Muscle layer of duodenum (tissue), 2 donors: ENCODE measurements around the gene R3HDM2.
"Not testable (repeated sequence)": the region's sequence is repeated elsewhere in the genome, so short reads cannot be mapped to it uniquely, and the experiment has no call there.

ENCODE experiments used
- H3K27ac ChIP-seq: one replicate; pipeline ENCODE4 v1.7.0; 2013; ENCODE audit warnings: mild to moderate bottlenecking, low read length
- H3K27me3 ChIP-seq: one replicate; pipeline ENCODE4 v1.7.0; 2013; ENCODE audit warnings: low read depth, mild to moderate bottlenecking, control low read depth, low read length
- H3K36me3 ChIP-seq, 2 donors: one replicate each; pipeline ENCODE4 v1.7.0; 2013; ENCODE audit warnings: low read length in 2 of 2, control low read depth in 1 of 2, mild to moderate bottlenecking in 1 of 2; ENCODE audit not compliant: insufficient read depth in 2 of 2, control insufficient read depth in 1 of 2
- H3K4me1 ChIP-seq, 2 donors: one replicate each; pipeline ENCODE4 v1.7.0; 2013; ENCODE audit warnings: low read length in 2 of 2, mild to moderate bottlenecking in 2 of 2, control low read depth in 1 of 2, moderate library complexity in 1 of 2; ENCODE audit not compliant: insufficient read depth in 2 of 2, control insufficient read depth in 1 of 2
- H3K4me3 ChIP-seq, 2 donors: one replicate each; pipeline ENCODE4 v1.7.0; 2013; ENCODE audit warnings: low read length in 2 of 2, low read depth in 1 of 2, mild to moderate bottlenecking in 1 of 2
- H3K9me3 ChIP-seq, 2 donors: one replicate each; pipeline ENCODE4 v1.7.0; 2013; ENCODE audit warnings: low read length in 2 of 2, control low read depth in 1 of 2, mild to moderate bottlenecking in 1 of 2; ENCODE audit not compliant: control insufficient read depth in 1 of 2
- donor health status: healthy.

R3HDM2 gene

GRCh38 chr12:57448669-57449068, 17.8 kb upstream of the R3HDM2 start:
- Histone ChIP-seq H3K36me3 (no peaks in the 10 kb centered on the region), H3K27me3 (no peaks in the 10 kb centered on the region), H3K4me1 (peaks cover 0 to 4% of the 10 kb centered on the region in 2 donors), H3K9me3 (no peaks in the 10 kb centered on the region), H3K4me3 (no peak overlapping the region), H3K27ac (no peak overlapping the region)

GRCh38 chr12:57446292-57446960, 15.6 kb upstream of the R3HDM2 start:
- Histone ChIP-seq H3K36me3 (no peaks in the 10 kb centered on the region), H3K27me3 (no peaks in the 10 kb centered on the region), H3K27ac (no peak overlapping the region), H3K4me3 (no peak overlapping the region), H3K4me1 (no peaks in the 10 kb centered on the region), H3K9me3 (no peaks in the 10 kb centered on the region)

- no peaks in the 10 kb centered on the region for H3K4me1 ChIP-seq
- H3K27me3 ChIP-seq = no peaks in the 10 kb centered on the region
- no peak overlapping the region for H3K27ac ChIP-seq
- no peaks in the 10 kb centered on the region for H3K36me3 ChIP-seq
- no peaks in the 10 kb centered on the region for H3K9me3 ChIP-seq
- no peak overlapping the region for H3K4me3 ChIP-seq
Measured at GRCh38 chr12:57444744-57445143, 13.9 kb upstream of the R3HDM2 start.

- H3K4me1 ChIP-seq, H3K36me3 ChIP-seq, H3K9me3 ChIP-seq, H3K27ac ChIP-seq, H3K27me3 ChIP-seq, H3K4me3 ChIP-seq: not testable (repeated sequence)
Measured at GRCh38 chr12:57444337-57444736, 13.5 kb upstream of the R3HDM2 start.

- no peaks in the 10 kb centered on the region for H3K36me3 ChIP-seq
- no peaks in the 10 kb centered on the region for H3K4me1 ChIP-seq
- no peaks in the 10 kb centered on the region for H3K27me3 ChIP-seq
- H3K4me3 ChIP-seq = no peak overlapping the region
- H3K27ac ChIP-seq = no peak overlapping the region
- H3K9me3 ChIP-seq = no peaks in the 10 kb centered on the region
Measured at GRCh38 chr12:57441846-57442427, 11.1 kb upstream of the R3HDM2 start.

GRCh38 chr12:57441393-57441792, 10.6 kb upstream of the R3HDM2 start:
- H3K4me3 ChIP-seq, H3K9me3 ChIP-seq, H3K36me3 ChIP-seq, H3K4me1 ChIP-seq, H3K27me3 ChIP-seq, H3K27ac ChIP-seq: not testable (repeated sequence)

GRCh38 chr12:57439762-57440266, 9.0 kb upstream of the R3HDM2 start:
- no peaks in the 10 kb centered on the region for H3K27me3 ChIP-seq
- no peaks in the 10 kb centered on the region for H3K4me1 ChIP-seq
- H3K4me3 ChIP-seq = no peak overlapping the region
- no peak overlapping the region for H3K27ac ChIP-seq
- H3K9me3 ChIP-seq = no peaks in the 10 kb centered on the region
- H3K36me3 ChIP-seq = no peaks in the 10 kb centered on the region

GRCh38 chr12:57438400-57438799, 7.6 kb upstream of the R3HDM2 start:
- Histone ChIP-seq H3K4me3 (no peak overlapping the region), H3K9me3 (no peaks in the 10 kb centered on the region), H3K4me1 (no peaks in the 10 kb centered on the region), H3K36me3 (no peaks in the 10 kb centered on the region), H3K27ac (no peak overlapping the region), H3K27me3 (no peaks in the 10 kb centered on the region)

- Histone ChIP-seq H3K4me3 (no peak overlapping the region), H3K4me1 (no peaks in the 10 kb centered on the region), H3K27ac (no peak overlapping the region), H3K27me3 (no peaks in the 10 kb centered on the region), H3K9me3 (no peaks in the 10 kb centered on the region), H3K36me3 (no peaks in the 10 kb centered on the region)
Measured at GRCh38 chr12:57435293-57435692, 4.5 kb upstream of the R3HDM2 start.

- no peak within 1 kb of the TSS for H3K4me3 ChIP-seq
- H3K27ac ChIP-seq = no peak within 1 kb of the TSS
- H3K9me3 ChIP-seq = no peaks in the 10 kb centered on the region
- H3K27me3 ChIP-seq = no peaks in the 10 kb centered on the region
- H3K36me3 ChIP-seq = no peaks in the 10 kb centered on the region
- H3K4me1 ChIP-seq = no peaks in the 10 kb centered on the region
Measured at GRCh38 chr12:57434517-57435223, 3.8 kb upstream of the R3HDM2 start, which contains the start of gene INHBC. Gene INHBC (plus strand): TSS chr12:57434784. CDS start chr12:57434887, 103 bp downstream.

- H3K9me3 ChIP-seq = no peaks in the 10 kb centered on the region
- no peak overlapping the region for H3K4me3 ChIP-seq
- peaks cover 0 to 5% of the 10 kb centered on the region in 2 donors for H3K4me1 ChIP-seq
- H3K27me3 ChIP-seq = no peaks in the 10 kb centered on the region
- no peaks in the 10 kb centered on the region for H3K36me3 ChIP-seq
- H3K27ac ChIP-seq = no peak overlapping the region
Measured at GRCh38 chr12:57433370-57433769, 2.5 kb upstream of the R3HDM2 start.
